Measurements from ENCODE around the gene KRT23. TPM values are rescaled to one million over a fixed set of nuclear protein-coding genes. Genes with fewer than 3 reads are reported as not detected.

The KRT23 gene
- total and polyA plus RNA-seq, 2 of the 13 experiments (the other 11 are each of a cell fraction or from before 2014, with no cell fraction given), result 24.7 to 51.1 TPM

DNA sequence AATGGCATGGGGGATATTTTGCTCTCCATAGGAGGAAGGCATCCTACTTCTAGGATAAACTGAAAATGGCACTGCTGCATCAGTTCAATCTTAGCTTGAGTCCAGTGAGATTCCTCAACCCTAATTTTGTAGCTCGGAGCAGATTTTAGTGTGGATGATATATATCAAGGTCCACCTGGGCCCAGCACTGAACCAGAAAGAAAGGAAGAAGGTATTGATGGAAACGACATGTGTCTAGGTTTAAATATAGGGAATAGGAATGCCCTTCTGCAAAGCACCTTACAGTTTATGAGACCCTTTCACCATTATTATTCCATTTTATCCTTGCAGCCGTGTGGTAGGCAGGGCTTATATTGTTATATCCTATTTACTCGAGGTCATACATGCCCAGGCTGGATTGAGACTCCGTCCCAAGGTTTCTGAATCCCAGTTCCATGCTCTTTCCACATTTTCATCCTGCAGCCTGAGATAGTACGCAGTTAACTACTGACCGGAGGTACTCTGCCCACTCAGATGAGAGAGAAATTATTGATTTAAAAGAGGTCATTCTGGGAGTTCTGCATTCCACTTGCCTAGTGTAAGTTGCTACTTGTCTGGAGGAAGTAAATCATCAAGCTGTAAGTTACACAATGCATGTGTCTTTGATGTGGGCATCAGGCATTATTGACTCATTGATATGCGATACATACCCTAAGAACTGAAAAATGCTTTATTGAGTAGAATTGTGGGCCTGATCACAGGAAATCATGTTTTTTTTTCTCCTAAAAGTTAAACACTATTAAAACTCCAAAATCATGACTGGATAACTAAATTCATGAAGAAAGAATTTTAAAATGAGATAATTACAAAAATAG, 19.2 kb upstream of the KRT23 start (continued):
- TF ChIP-seq, protein P1, sequence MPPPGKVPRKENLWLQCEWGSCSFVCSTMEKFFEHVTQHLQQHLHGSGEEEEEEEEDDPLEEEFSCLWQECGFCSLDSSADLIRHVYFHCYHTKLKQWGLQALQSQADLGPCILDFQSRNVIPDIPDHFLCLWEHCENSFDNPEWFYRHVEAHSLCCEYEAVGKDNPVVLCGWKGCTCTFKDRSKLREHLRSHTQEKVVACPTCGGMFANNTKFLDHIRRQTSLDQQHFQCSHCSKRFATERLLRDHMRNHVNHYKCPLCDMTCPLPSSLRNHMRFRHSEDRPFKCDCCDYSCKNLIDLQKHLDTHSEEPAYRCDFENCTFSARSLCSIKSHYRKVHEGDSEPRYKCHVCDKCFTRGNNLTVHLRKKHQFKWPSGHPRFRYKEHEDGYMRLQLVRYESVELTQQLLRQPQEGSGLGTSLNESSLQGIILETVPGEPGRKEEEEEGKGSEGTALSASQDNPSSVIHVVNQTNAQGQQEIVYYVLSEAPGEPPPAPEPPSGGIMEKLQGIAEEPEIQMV (CRISPR knock-in tag; IDR thresholded peaks at IDR 0.05; ENCODE audit: low read depth), result peak; percentile 75; the same call in 1 of the 2 replicates
- TF ChIP-seq, protein P2, sequence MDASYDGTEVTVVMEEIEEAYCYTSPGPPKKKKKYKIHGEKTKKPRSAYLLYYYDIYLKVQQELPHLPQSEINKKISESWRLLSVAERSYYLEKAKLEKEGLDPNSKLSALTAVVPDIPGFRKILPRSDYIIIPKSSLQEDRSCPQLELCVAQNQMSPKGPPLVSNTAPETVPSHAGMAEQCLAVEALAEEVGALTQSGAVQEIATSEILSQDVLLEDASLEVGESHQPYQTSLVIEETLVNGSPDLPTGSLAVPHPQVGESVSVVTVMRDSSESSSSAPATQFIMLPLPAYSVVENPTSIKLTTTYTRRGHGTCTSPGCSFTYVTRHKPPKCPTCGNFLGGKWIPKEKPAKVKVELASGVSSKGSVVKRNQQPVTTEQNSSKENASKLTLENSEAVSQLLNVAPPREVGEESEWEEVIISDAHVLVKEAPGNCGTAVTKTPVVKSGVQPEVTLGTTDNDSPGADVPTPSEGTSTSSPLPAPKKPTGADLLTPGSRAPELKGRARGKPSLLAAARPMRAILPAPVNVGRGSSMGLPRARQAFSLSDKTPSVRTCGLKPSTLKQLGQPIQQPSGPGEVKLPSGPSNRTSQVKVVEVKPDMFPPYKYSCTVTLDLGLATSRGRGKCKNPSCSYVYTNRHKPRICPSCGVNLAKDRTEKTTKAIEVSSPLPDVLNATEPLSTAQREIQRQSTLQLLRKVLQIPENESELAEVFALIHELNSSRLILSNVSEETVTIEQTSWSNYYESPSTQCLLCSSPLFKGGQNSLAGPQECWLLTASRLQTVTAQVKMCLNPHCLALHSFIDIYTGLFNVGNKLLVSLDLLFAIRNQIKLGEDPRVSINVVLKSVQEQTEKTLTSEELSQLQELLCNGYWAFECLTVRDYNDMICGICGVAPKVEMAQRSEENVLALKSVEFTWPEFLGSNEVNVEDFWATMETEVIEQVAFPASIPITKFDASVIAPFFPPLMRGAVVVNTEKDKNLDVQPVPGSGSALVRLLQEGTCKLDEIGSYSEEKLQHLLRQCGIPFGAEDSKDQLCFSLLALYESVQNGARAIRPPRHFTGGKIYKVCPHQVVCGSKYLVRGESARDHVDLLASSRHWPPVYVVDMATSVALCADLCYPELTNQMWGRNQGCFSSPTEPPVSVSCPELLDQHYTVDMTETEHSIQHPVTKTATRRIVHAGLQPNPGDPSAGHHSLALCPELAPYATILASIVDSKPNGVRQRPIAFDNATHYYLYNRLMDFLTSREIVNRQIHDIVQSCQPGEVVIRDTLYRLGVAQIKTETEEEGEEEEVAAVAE (CRISPR knock-in tag; IDR thresholded peaks at IDR 0.05; ENCODE audit: borderline replicate concordance), result peak; percentile 67; the same call in 1 of the 2 replicates
- peak; percentile 99 for TF ChIP-seq ZNF317 (CRISPR knock-in tag; IDR thresholded peaks at IDR 0.05)
- TF ChIP-seq, protein P3, sequence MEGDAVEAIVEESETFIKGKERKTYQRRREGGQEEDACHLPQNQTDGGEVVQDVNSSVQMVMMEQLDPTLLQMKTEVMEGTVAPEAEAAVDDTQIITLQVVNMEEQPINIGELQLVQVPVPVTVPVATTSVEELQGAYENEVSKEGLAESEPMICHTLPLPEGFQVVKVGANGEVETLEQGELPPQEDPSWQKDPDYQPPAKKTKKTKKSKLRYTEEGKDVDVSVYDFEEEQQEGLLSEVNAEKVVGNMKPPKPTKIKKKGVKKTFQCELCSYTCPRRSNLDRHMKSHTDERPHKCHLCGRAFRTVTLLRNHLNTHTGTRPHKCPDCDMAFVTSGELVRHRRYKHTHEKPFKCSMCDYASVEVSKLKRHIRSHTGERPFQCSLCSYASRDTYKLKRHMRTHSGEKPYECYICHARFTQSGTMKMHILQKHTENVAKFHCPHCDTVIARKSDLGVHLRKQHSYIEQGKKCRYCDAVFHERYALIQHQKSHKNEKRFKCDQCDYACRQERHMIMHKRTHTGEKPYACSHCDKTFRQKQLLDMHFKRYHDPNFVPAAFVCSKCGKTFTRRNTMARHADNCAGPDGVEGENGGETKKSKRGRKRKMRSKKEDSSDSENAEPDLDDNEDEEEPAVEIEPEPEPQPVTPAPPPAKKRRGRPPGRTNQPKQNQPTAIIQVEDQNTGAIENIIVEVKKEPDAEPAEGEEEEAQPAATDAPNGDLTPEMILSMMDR (CRISPR knock-in tag; IDR thresholded peaks at IDR 0.05), result 0 out of 2 replicates have a peak, but pooled peaks have one; percentile 21
- TF ChIP-seq, protein P4, sequence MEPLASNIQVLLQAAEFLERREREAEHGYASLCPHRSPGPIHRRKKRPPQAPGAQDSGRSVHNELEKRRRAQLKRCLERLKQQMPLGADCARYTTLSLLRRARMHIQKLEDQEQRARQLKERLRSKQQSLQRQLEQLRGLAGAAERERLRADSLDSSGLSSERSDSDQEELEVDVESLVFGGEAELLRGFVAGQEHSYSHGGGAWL (CRISPR knock-in tag; IDR thresholded peaks at IDR 0.05), result no peak
- no peak for TF ChIP-seq ZNF10 (CRISPR knock-in tag; IDR thresholded peaks at IDR 0.05; ENCODE audit: borderline replicate concordance, low read depth)
- TF ChIP-seq ZNF296 (CRISPR knock-in tag; conservative IDR thresholded peaks at IDR 0.05), result no peak
- peak; percentile 90; the same call in 1 of the 2 replicates for TF ChIP-seq SP140L (CRISPR knock-in tag; IDR thresholded peaks at IDR 0.05; ENCODE audit: borderline replicate concordance)
- TF ChIP-seq ZNF12 (CRISPR knock-in tag; IDR thresholded peaks at IDR 0.05), result peak; percentile 82
- peak; percentile 98 for TF ChIP-seq SOX5 (CRISPR knock-in tag; IDR thresholded peaks at IDR 0.05; ENCODE audit: borderline replicate concordance)
- TF ChIP-seq HHEX (CRISPR knock-in tag; IDR thresholded peaks at IDR 0.05), result peak; percentile 94
- peak; percentile 90; the same call in 1 of the 2 replicates for TF ChIP-seq JUNB (CRISPR knock-in tag; IDR thresholded peaks at IDR 0.05; ENCODE audit: borderline replicate concordance)
- peak; percentile 84; the same call in 1 of the 2 replicates for TF ChIP-seq CBX5 (CRISPR knock-in tag; IDR thresholded peaks at IDR 0.05; ENCODE audit: borderline replicate concordance)
- peak; percentile 100 for TF ChIP-seq CBFB (CRISPR knock-in tag; IDR thresholded peaks at IDR 0.05)
- no peak for TF ChIP-seq AGO1 (IDR thresholded peaks at IDR 0.05; ENCODE audit: low read depth, low read length, poor library complexity, severe bottlenecking)
- no peak for TF ChIP-seq MYC (CRISPR knock-in tag; IDR thresholded peaks at IDR 0.05; ENCODE audit: borderline replicate concordance)
